Measurements from ENCODE around the gene VRK1.

DNA sequence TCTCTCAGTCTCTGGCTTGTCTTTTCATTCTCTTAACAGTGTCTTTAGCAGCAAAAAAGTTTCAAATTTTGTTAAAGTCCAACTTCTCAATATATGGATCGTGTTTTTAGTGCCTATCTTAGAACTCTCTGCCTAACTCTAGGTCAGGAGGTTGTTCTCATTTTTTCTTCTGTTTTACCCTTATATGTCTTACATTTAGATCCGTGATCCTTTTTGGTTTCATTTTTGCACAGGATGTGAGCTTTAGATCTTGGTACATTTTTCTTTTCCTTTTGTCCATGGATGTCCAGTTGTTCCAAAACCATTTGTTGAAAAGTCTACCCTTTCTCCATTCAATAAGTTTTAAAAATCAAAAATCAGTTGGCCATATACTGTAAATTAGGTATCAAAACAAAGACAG, 6.8 kb downstream of the VRK1 start:
- TF ChIP-seq, protein P1, sequence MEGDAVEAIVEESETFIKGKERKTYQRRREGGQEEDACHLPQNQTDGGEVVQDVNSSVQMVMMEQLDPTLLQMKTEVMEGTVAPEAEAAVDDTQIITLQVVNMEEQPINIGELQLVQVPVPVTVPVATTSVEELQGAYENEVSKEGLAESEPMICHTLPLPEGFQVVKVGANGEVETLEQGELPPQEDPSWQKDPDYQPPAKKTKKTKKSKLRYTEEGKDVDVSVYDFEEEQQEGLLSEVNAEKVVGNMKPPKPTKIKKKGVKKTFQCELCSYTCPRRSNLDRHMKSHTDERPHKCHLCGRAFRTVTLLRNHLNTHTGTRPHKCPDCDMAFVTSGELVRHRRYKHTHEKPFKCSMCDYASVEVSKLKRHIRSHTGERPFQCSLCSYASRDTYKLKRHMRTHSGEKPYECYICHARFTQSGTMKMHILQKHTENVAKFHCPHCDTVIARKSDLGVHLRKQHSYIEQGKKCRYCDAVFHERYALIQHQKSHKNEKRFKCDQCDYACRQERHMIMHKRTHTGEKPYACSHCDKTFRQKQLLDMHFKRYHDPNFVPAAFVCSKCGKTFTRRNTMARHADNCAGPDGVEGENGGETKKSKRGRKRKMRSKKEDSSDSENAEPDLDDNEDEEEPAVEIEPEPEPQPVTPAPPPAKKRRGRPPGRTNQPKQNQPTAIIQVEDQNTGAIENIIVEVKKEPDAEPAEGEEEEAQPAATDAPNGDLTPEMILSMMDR (IDR thresholded peaks at IDR 0.05 in 4 of 5, conservative IDR thresholded peaks at IDR 0.05 in 1 of 5) = no peak
- no peak for TF ChIP-seq POLR2A (IDR thresholded peaks at IDR 0.05)
